HG03045 (cell line): Measurements from ENCODE around the gene GSE1.

Experiments
- ATAC-seq: cut with Tn5 transposase; IDR thresholded peaks from one replicate; pipeline ENCODE4 v1.9.1; 2021; ENCODE audit warnings: mild to moderate bottlenecking, moderate library complexity; ENCODE audit not compliant: unreplicated experiment

The GSE1 gene

GRCh38 chr16:85605051-85605911 is 7.8 kb upstream of the GSE1 start:
- ATAC-seq, result no peak

- no peak for ATAC-seq
Measured at GRCh38 chr16:85605912-85606841, 6.9 kb upstream of the GSE1 start.

DNA sequence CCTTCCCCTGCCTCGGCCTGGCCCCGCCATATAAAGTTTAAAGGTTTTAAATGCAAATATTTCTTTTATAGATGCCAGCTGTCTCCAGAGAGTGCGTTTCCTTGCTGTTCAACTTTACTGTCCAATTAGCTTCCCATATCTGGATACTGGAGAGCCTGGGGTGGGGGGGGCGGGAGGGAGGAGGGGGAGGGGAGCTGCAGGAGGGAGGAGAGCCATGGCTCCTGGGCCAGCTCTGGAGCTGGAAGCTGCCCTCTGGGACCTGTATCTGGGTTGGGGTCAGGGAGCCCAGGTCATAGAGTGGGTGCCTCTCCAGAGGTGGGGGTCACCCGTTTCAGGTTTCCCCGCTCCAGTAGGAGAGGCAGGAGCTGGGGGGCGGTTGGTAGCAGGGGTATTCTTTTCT is 6.2 kb upstream of the GSE1 start:
- no peak for ATAC-seq

DNA sequence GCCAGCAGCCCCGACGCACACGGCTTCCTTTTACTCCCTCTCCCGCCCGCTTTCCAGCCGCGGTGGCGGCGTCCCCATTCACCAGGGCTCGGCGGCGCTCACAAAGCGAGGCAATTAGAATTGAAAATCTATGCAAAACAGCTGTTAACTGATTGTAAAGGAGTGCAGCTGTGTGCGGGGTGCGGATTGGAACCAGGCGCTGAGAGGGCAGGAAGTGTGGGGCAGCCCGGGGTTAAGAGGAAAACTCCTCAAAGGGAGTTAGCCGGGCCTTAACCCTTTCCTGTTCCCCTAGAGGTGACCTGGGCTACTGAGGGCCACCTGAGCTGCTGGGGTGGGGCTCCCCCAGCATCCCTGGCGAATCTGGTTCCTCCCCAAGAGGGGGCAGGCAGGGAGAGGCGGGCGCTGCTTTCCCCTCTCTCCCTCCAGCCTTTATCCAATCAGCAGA is 5.8 kb upstream of the GSE1 start:
- ATAC-seq, result no peak

GRCh38 chr16:85607796-85608514 is 5.2 kb upstream of the GSE1 start:
- ATAC-seq, result no peak

DNA sequence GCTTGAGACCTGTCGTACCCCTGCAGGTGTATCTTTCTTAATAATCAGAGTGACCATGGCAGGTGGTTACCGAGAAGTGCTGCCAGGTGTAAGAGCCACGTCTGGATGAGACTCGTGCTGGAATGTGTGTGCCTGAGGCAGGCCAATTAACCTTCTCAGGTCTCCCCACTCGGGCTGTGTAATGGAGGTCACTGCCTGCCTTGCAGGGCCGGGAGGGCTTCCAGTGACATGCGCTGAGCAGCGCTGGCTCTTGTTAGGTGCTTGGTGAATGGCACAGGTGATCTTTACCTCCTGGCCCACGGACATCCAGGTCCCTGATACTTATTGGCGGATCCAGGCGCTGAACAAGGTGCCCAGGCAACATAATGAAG is 4.6 kb upstream of the GSE1 start:
- no peak for ATAC-seq

GRCh38 chr16:85608887-85609286 is 4.2 kb upstream of the GSE1 start:
- no peak for ATAC-seq

DNA sequence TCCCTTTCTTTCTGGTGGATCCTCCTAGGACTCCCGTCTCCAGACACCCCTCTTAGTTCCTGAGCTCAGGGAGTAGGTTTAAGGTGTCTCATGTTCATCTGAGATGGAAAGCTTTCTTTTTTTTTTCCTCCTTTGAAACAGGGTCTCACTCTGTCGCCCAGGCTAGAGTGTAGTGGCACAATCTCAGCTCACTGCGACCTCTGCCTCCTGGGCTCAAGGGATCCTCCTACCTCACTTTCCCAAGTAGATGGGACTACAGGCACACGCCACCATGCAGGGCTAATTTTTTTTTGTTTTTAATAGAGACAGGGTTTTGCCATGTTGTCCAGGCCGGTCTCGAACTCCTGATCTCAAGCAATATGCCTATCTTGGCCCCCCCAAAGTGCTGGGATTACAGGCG is 3.6 kb upstream of the GSE1 start:
- no peak for ATAC-seq

GRCh38 chr16:85610059-85610445 is 3.1 kb upstream of the GSE1 start:
- no peak for ATAC-seq

DNA sequence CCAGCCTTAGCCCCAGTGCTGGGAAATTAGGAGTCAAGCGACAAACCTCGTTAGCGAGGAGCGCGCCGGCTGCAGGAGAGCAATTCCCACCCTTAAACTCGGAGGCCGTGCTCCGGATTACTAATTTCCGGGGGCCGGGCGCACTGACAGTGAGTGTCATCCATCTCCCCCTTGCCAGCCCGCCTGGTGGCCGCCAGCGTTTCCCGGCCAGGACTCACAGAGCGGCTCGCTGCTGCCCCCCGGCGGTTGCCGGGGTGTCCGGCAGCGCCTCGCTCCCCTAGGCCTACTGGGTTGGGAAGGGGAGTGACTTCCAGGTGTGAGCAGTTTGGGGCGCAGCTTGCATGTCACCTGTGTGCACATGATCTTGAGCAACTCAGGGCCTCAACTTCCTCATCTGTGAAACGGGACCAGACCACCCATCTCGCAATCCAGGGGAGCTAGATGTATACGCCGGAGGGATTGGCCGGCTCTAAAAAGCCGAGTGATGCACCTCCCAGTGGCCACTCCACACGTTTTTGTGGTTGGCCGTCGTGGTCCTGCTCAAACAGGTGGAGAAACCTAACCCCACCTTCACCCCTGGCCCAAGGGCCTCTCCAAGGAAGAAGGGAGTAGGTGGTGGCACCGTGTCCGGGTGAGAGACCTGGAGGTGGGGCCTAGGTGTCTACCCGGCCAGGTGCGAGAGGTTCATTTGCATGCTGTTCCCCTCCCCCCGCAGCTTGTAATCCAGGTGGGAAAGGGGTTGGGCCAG is 2.5 kb upstream of the GSE1 start:
- peak; percentile 30 for ATAC-seq

- ATAC-seq, result no peak
Measured at GRCh38 chr16:85611194-85611443, 2.0 kb upstream of the GSE1 start.

- no peak for ATAC-seq
Measured at GRCh38 chr16:85611444-85612190, 1.5 kb upstream of the GSE1 start.

- ATAC-seq, result no peak
Measured at GRCh38 chr16:85612191-85612800, 826 bp upstream of the GSE1 start.

GRCh38 chr16:85613604-85614337 is 649 bp downstream of the GSE1 start:
- no peak for ATAC-seq

- no peak for ATAC-seq
Measured at GRCh38 chr16:85614338-85615013, 1.4 kb downstream of the GSE1 start.

- ATAC-seq, result no peak
Measured at GRCh38 chr16:85615014-85615851, 2.1 kb downstream of the GSE1 start.

DNA sequence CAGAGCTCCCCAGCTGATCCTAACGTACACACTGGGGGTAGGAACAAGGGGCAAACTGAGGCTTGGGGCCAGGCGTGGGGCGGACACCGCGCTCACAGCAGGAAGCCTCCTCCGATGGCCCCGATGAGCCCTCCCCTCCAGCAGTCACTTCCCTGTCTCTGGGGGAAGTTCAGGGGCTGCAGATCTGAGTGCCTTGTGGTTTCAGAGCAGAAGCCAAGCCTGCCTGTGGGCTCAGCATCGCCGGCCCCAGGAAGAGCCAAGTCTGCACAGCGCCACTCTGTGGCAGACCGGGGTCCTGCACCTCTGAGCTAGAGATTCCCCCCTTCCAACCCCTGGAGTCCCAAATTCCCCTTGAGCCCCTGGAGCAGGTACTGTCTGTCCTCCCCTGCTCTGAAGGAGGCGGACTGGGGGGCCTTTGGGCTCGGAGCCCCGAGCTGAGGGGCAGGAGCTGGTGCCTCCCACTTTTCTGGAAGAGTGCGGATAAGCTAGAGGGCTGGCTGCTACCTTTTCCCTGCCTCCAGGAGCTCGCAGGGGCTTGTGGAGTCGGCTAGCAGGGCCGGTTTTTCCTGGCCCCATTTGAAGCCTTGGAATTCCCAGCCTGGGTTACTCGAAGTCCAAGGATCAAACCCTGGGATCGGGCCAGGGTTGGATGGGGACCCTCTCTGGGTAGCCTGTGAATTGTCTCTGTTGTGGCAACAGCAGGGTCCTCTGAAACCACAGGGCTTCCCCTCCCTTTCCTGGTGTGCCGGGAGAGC is 2.9 kb downstream of the GSE1 start:
- no peak for ATAC-seq
